Activated T-helper 9 cell treated with anti-CD3 and anti-CD28 coated beads, Interleukin-2, amount 50 U/mL, for 16 hours (primary cell): ENCODE data around the gene PRKAA1.
"Not testable (repeated sequence)": the region's sequence is repeated elsewhere in the genome, so short reads cannot be mapped to it uniquely, and the experiment has no call there.

Experiments
- DNase-seq: peaks from one replicate; pipeline ENCODE4 v3.0.0-alpha.2; 2020; ENCODE audit warnings: low read depth

Gene PRKAA1

GRCh38 chr5:40825461-40826043 lies 27.4 kb upstream of the PRKAA1 start:
- not testable (repeated sequence) for DNase-seq

- no peak for DNase-seq
These were observed 25.3 kb upstream of the PRKAA1 start for GRCh38 chr5:40823459-40823858.

GRCh38 chr5:40813698-40814281 lies 15.6 kb upstream of the PRKAA1 start:
- no peak for DNase-seq

- DNase-seq = no peak
These were observed 14.0 kb upstream of the PRKAA1 start for GRCh38 chr5:40812125-40812524.

GRCh38 chr5:40801771-40802562 lies 3.8 kb upstream of the PRKAA1 start:
- no peak for DNase-seq

- DNase-seq = no peak
These were observed 1.1 kb upstream of the PRKAA1 start for GRCh38 chr5:40799258-40799657.

- DNase-seq = no peak
These were observed 632 bp upstream of the PRKAA1 start for GRCh38 chr5:40798801-40799210.

GRCh38 chr5:40797273-40798011 lies 732 bp downstream of the PRKAA1 start:
- peak; percentile 66 for DNase-seq

GRCh38 chr5:40796487-40796889 lies 1.7 kb downstream of the PRKAA1 start:
- no peak for DNase-seq

GRCh38 chr5:40794877-40795276 lies 3.3 kb downstream of the PRKAA1 start:
- not testable (repeated sequence) for DNase-seq

- DNase-seq = not testable (repeated sequence)
These were observed 3.8 kb downstream of the PRKAA1 start for GRCh38 chr5:40794340-40794739.

- not testable (repeated sequence) for DNase-seq
These were observed 5.5 kb downstream of the PRKAA1 start for GRCh38 chr5:40792691-40793090.

- DNase-seq = no peak
These were observed 6.4 kb downstream of the PRKAA1 start for GRCh38 chr5:40791715-40792139.

GRCh38 chr5:40790947-40791593 lies 7.1 kb downstream of the PRKAA1 start:
- DNase-seq = no peak

- DNase-seq = not testable (repeated sequence)
These were observed 9.2 kb downstream of the PRKAA1 start for GRCh38 chr5:40788941-40789340.

GRCh38 chr5:40787986-40788385 lies 10.2 kb downstream of the PRKAA1 start:
- DNase-seq = no peak

- not testable (repeated sequence) for DNase-seq
These were observed 11.5 kb downstream of the PRKAA1 start for GRCh38 chr5:40786664-40787063.

GRCh38 chr5:40784916-40785315 lies 13.3 kb downstream of the PRKAA1 start:
- DNase-seq = no peak

GRCh38 chr5:40784027-40784653 lies 14.0 kb downstream of the PRKAA1 start:
- no peak for DNase-seq

- DNase-seq = no peak
These were observed 16.2 kb downstream of the PRKAA1 start for GRCh38 chr5:40781843-40782409.

GRCh38 chr5:40780858-40781257 lies 17.3 kb downstream of the PRKAA1 start:
- DNase-seq = no peak
